ENCODE measurements around the gene UNC13D.

The UNC13D gene

GRCh38 chr17:75849279-75849646 is 5.1 kb upstream of the UNC13D start:
- no peak overlapping the region for H3K27ac ChIP-seq (ENCODE audit: extremely low read depth, low read depth, low read length)

More at GRCh38 chr17:75849279-75849646, 5.1 kb upstream of the UNC13D start:
- Histone ChIP-seq H3K4me3 (ENCODE audit: low read depth, low read length) (no peak overlapping the region), H3K4me1 (ENCODE audit: control insufficient read depth, insufficient read depth, low read length) (peaks cover 3% of the 10 kb centered on the region), H3K36me3 (ENCODE audit: control insufficient read depth in 2 of 2, insufficient read depth in 1 of 2, low read length in 2 of 2) (peaks cover 7 to 58% of the 10 kb centered on the region in 2 experiments), H3K9me3 (ENCODE audit: control insufficient read depth, insufficient read depth, low read depth, low read length) (no peaks in the 10 kb centered on the region)
- TF ChIP-seq ZNF426 (tag by site-specific recombination; IDR thresholded peaks at IDR 0.05) (no peak), ZBTB8A (tag by site-specific recombination; IDR thresholded peaks at IDR 0.05) (no peak), ZNF394 (tag by site-specific recombination; IDR thresholded peaks at IDR 0.05; ENCODE audit: borderline replicate concordance) (no peak), ZNF560 (tag by site-specific recombination; IDR thresholded peaks at IDR 0.05; ENCODE audit: borderline replicate concordance) (no peak), PRDM10 (tag by site-specific recombination; IDR thresholded peaks at IDR 0.05) (no peak), ZNF529 (tag by site-specific recombination; IDR thresholded peaks at IDR 0.05; ENCODE audit: insufficient replicate concordance) (no peak), SP3 (tag by site-specific recombination; IDR thresholded peaks at IDR 0.05) (no peak), ELK4 (IDR thresholded peaks at IDR 0.05; ENCODE audit: borderline replicate concordance, low read depth, low read length) (no peak), MYNN (tag by site-specific recombination; IDR thresholded peaks at IDR 0.05; ENCODE audit: borderline replicate concordance) (no peak), ZNF580 (tag by site-specific recombination; IDR thresholded peaks at IDR 0.05) (no peak), ZNF37A (tag by site-specific recombination; IDR thresholded peaks at IDR 0.05) (no peak), ZNF416 (tag by site-specific recombination; IDR thresholded peaks at IDR 0.05) (no peak), ZNF561 (tag by site-specific recombination; IDR thresholded peaks at IDR 0.05; ENCODE audit: borderline replicate concordance) (no peak), ZNF558 (tag by site-specific recombination; IDR thresholded peaks at IDR 0.05) (no peak), ZNF501 (tag by site-specific recombination; IDR thresholded peaks at IDR 0.05) (no peak), GFI1B (tag by site-specific recombination; IDR thresholded peaks at IDR 0.05) (no peak), ZNF311 (tag by site-specific recombination; IDR thresholded peaks at IDR 0.05; ENCODE audit: borderline replicate concordance) (no peak), ZNF692 (tag by site-specific recombination; IDR thresholded peaks at IDR 0.05) (no peak)
- ChIA-PET POLR2A (interaction anchor here (1.3 kb wide), 1 partner anchor 69 kb away, joined by 6 read pairs; a partner anchor contains a TSS), CTCF (interaction anchor here (1.5 to 5.5 kb wide), 4 partner anchors 12 to 157 kb away, joined by 3 to 40 read pairs (median 14); no protein-coding TSS in a partner anchor)

All from HEK293 (cell line).